ENCODE data around the gene CAMKMT.

GRCh38 chr2:44676379-44676778, 314.6 kb downstream of the CAMKMT start:
- TF ChIP-seq CTCF (IDR thresholded peaks at IDR 0.05 in 8 of 11, conservative IDR thresholded peaks at IDR 0.05 in 3 of 11) (no peak), POLR2A (IDR thresholded peaks at IDR 0.05) (no peak)

Data from spleen (tissue), 7 donors.